Stimulated activated CD4-positive, alpha-beta T cell treated with anti-CD3 and anti-CD28 coated beads, Interleukin-4, amount 100 ng/mL, for 1 hour (primary cell): ENCODE data around the gene SMARCE1.

Experiments used
- DNase-seq: peaks from one replicate; pipeline ENCODE4 v3.0.0-alpha.2; 2020

SMARCE1 gene

DNA sequence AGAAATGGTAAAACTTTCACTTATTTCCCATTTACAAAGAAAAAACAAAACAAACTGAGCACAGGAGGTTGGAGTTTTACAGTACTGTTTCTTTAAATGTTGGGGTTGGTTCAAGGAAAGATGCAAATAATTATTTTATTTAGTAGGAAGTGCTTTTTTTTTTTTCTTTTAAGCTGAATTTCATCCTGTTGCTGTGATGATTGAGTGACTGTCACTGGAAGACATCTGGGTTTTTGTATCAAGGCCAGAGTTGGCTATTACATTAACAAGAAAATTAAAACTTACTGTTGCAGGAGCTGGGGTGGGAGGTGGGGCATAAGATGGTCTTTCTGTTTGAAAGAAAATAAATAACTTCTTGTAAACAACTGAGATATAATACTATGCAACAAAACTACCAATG is 2.3 kb downstream of the SMARCE1 start:
- no peak for DNase-seq

DNA sequence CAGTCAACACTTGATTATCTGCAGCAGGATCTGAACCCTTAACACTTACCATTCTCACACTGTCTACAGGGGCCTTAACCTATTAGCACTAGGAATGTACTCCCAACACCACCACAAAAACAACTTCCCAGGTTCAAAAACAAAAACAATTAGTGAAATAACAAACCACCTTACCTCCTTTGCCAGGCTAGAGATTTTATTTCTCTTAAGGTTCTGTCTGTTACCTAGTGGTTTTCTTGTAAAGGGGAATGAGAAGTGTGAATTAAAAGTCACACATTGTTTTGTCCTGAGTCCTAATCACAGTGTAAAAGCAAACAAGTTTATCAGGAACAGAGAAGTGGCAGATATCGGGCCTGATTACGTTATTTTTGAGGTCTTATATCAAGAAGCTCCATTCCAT is 9.7 kb downstream of the SMARCE1 start:
- no peak for DNase-seq

DNA sequence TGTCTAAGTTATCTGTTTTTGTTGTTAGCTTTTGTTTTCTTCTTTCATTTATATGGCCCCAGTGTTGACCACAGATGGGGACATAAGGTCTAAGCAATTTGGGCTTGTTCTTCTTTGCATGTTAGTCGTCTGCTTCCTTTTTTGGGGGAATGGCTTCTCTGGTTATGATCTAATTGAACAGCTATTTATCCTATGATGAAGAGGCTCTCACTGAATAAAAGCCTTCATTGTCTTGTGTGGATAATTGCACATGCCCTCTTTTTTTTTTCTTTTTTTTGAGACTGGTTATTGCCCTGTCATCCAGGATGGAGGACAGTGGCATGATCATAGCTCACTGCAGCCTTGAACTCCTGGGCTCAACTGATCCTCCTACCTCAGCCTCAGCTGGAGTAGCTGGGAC is 13.7 kb downstream of the SMARCE1 start:
- DNase-seq = no peak

DNA sequence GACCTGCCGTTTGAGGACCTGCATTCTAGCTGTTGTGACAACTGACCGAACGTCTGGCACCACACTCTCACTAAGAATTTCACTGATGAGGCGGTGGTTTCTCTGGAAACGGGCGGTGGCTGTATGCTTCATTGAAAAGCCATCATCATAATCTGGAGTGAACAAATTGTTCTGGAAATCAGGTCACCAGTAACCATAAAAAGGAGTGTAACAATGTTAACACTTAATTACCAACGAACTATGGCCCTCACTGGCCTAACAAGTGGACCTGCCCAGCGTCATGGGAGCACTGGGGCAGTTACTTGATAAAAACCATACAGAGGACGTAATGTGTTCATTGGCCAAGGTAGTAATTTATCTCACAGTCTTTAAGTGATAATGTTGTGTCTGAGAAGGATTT is 15.4 kb downstream of the SMARCE1 start:
- DNase-seq = no peak

DNA sequence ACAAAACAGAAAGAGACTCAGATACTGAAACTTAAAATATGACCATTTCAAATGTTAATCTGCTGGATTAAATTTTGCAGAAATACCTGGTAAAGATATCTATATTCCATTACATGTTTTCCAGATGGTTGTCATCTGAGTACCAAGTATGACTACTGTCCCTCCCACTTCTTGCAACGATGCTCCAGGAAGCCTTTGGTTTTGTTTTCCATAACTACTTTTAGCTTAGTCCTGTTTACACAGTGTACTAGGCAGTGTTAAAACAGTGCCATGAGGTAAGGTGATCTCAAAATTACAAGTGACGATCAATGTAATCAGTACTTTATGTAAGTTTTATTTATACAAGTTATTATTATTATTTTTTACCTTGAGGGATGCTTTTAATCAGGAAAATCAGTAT is 17.8 kb downstream of the SMARCE1 start:
- no peak for DNase-seq

DNA sequence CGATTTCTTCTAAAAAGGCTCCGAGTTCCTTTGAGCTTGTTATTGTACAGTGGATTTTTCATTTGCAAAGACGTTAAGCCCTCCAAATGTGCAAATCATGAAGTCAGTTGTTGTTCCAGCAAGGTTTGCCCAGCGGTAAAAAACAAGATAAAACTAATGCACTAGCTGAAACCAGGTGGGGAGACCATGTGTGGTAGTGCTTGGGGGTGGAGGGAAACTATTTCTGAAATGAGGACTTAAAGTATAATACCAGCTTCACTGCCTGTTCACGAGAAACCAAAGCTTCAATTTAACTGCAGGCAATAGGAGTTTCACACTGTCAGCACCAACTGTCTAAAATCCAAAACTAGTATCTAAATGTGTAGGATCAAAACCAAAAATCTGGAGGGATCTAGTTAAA is 22.3 kb downstream of the SMARCE1 start:
- DNase-seq = no peak

DNA sequence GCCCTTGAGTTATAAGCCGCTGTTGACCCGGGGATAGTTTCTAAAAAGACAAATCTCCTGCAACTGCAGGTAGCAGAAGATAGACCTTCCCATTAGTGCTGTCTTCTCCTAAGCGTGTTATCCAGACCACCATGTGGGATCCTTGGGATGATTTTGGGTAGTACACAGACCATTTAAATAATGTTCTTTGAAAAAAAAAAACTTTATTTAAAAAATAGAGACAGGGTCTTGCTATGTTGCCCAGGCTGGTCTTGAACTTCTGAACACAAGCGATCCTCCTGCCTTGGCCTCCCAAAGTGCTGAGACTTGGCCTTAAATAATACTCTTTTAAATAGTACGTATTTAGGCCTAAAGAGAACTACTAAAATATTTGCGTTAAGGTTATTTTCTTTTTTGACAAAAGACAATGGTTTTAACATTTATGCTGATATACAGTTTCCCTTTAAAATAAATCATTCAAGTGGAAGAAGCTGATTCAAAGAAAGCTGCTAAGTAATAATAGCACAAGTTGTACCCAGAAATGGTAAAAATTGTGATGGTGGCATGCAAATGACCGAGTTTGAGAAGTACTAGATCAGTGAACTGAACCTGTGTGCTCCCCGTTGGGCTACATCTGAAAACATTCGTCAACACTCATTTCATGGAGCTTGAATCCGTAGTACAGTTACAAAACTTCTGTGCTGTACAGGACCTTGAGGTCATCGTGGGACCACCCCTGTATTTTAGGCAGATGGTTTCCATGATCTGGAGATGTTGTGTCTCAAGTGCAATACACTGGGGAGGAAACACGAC is 24.0 kb downstream of the SMARCE1 start:
- DNase-seq = no peak

DNA sequence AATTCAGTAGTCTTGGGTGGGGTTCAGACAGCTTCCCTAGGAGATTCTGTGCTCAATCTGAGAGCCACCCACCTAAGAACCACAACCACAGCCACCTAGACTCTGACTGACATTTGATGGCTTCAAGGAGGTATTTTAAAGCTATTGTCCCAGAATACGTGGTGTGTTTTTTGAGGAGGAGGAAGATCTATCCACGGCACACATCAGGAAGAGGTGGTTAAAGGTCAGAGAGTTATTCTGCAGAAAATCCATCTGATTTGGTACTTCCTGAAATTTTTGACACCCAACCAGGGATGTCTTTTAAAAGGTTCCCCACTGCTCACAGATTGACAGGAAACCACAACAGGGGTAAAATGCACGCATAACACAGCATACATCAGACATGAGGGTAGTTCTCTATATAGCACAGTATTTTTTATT is 25.1 kb downstream of the SMARCE1 start:
- DNase-seq = no peak

DNA sequence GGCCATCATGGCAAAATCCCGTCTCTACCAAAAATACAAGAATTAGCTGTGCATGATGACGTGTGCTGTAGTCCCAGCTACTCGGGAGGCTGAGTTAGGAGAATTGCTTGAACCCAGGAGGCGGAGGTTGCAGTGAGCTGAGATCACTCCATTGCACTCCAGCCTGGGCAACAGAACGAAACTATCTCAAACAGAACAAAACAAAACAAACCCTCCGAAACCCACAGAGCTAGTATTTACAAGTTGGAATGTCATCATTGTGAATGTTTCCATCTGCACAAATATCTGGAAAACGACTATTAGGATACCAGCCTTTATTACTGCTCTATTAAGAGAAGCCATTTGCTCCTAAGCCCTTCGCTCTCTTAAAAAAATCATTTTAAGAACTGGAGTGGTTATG is 26.0 kb downstream of the SMARCE1 start:
- DNase-seq = no peak

DNA sequence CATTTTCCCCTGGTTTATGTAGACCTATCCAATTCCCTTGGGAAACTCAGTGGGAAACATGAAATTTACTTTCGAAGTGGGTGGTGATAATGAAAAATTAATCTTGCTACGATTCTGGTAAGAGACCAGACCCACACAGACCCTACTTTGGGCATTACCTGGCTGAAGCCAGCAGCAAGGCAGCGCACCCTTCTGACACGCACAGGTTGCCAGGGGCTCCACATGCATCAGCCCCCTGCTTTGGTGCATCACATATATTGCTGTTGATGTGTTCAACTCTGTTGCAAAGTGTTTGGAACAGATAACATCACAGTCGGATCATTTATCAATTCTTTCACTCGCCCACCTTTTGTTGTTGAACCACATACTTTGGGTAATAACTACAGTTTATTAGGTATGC is 26.6 kb downstream of the SMARCE1 start:
- DNase-seq = no peak

DNA sequence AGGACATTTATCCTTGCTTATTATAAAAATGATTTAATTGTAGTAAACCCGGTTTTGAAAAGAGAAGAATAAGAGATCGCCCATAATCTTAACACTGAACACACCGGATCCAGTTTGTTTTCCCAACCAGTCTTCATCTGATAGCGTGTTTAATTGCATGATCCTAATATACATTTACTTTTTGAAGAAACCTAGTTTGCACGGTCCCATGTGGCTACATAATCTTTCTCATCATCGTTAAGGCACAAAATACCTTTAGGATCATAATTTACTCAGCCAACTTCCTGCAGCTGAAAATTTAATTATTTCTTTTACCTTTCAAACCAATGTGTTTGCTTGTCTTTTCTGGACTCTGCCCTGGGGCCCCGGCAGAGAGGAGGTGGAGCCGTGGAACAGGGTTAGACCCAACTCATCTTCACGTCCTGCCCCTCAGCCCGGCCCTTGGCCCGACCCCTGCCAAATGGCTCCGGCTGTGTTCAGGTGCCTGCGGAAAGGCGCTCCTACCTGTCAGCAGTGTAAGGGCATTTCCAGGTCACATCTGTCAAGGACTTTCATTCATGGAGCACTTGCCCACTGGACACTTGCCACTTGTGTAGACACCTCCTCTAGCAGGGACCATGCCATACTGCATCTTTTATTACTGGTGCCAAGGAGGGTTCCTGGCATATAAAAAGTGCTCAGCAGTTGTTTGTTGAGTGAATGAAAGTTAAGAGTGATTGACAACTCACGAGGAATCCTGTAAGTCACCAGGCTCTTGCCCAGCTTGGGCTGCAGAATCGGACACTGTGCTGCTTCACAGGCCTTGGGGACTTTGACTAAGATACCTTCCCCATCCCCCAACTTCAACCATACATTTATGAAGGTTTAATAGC is 28.6 kb downstream of the SMARCE1 start:
- DNase-seq = no peak

DNA sequence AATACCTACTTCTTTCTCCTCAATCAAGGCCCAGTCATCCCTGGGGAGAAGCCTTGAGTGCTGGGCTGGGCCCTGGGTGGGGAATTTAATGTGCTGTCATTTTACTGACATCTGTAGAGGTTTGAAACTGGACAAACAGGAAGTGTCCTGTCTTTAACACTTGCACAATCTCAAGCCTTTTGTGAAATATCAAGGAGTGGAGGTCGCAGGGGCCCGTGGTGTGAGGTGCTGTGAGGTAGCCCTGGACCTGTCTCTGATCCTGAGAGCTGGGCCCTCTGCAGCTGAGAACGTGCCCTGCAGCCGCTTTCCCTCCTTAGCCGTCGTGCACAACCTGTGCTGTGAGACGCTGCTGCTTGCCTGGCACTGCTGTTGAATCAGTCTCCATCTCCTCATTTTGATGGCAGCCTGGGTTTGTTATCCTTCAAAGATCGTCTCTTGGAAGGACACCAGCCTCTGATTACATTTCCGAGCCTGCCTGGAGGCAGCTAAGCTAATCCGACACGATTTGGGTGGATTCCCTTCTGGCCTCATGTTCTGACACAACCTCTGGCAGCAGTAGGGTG is 29.9 kb downstream of the SMARCE1 start:
- no peak for DNase-seq

DNA sequence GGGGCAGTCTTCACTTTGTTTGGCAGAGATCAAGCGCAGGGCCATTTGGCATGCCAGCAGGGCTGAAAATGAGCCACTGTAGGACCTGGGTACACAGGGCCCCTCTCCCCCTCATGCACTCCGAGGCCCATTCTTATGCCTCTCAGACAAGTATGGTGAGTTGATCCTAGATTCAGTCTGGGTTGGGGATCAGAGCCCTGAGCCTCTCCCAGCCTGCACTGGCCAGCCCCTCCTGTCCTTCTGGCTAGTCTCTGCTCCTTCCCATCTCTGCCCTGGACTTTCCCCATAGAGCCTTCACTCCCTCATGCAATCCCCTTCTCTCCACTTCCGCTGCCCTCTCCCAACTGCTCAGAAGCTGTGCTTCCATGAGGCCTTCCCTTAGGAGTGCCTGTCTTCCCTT is 31.0 kb downstream of the SMARCE1 start:
- DNase-seq = no peak

DNA sequence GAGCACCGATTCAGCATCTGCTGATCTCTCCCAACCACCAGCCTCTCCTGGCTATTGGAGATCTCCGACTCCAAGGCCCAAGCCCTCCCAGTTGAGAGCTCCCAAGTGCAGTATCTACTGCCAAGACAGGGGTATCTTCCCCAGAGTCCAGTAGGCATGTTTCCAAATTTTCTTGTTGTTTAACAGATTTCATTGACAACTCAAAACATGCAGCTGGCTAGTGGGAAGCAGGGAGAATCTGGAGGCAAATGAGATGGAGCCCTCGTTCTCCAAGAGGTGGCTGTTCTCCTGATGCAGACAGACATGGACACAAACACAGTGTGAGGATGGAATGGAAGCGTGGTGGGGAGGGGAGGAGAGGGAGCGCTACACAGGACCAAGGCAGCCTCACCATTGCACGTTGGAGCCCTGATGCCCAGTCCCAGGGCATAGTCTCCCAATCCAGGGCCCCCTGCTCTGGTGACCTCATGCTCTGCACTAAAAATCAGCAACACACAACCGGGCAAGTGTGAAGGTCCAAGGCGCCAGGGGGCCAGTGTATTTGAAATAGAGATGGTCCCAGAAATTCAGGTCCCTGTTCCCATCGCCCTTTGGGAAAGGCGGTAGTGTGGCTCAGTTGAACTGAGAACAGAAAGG is 31.7 kb downstream of the SMARCE1 start:
- DNase-seq = no peak

DNA sequence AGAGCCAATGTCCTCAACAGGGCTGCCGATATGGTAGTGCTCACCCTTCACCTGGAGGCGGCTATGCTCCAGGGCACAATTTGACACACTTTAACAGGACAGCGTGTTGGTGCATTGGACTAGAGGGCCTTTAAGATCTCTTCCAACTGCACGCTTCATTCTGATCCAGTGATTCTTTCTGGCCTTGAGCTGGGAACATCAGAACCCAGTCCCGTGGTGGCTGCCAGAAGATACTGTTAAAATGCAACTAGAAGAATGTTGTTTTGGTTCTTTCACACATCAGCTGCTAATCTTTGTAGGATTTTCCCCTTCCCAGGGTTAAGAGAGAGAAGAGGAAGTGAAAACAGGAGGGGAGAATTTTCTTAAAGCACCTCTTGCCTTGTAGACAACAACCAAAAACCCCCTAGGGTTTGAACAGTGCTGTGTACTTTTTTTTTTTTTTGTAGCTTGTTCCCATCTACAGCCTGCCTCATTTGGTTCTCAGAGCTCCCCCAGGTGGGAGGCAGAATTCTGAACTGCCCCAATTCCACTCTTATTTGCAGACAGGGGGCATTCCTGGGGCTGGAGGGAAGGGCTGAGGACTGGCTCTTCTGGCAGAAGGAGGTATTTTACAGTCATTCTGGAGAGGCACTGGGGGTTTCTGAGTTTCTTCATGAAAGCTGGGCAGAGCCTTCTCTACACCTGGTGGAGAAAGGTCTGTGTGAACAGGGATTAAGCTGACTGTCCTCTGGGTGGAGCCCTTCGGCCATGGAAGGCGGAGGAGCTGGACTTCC is 32.4 kb downstream of the SMARCE1 start:
- peak; percentile 48 for DNase-seq

DNA sequence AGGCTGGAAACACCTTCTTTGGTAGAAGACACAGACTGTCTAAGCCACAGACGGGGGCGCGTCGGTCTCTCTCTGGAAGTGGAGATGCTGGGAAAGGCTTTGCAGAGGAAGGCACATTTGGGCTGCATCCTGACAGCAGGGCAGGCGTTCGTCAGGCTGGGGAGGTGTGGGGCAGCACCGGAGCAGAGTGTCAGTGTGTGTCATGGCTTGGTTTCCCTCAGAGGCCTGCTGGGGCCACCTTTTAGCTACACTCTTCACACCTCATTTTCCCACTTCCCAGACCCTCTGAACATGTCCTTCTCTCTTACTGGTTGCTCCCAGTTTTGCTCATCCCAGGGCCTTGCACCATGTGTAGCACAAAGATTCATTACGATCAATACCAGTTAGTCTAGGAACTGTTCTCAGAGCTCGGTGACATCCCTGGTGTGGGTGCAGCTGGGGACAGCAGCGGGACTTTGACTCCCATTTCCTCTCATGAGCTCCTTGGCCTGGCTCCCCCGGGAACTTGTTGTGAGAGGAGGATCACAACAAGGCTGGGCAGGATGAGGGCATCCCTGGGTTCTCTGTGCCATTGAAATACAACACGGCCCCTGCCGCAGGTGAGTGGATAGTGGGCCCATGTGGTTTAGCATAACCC is 33.1 kb downstream of the SMARCE1 start:
- no peak for DNase-seq

DNA sequence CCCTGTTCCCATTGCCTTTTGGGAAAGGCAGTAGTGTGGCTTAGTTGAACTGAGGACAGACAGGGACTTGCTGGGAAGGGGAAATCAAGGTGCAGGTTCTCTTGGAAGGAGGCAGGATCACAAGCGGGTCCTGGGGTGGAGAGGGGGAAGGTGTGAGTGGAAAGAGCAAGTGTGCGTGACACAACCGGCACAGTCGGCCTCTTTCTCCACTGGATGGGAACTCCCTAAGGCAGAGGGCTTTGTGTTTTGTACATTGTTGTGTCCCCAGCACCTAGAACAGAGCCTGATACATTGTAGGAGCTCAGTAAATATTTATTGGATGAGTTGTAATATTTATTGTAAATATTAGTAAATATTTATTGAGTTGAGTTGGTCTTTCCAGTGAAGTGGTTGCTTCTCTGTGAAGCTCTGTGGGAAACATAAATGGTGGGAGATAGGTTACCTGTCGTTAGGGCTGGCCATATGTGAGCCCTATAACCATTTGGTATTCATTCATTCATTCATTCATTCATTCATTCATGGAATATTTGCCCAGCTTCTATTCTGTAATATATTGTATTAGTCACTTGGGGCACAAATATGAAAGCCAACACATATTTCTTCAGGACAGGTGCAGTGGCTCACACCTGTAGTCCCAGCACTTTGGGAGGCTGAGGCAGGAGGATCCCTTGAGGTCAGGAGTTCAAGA is 34.0 kb downstream of the SMARCE1 start:
- DNase-seq = no peak

DNA sequence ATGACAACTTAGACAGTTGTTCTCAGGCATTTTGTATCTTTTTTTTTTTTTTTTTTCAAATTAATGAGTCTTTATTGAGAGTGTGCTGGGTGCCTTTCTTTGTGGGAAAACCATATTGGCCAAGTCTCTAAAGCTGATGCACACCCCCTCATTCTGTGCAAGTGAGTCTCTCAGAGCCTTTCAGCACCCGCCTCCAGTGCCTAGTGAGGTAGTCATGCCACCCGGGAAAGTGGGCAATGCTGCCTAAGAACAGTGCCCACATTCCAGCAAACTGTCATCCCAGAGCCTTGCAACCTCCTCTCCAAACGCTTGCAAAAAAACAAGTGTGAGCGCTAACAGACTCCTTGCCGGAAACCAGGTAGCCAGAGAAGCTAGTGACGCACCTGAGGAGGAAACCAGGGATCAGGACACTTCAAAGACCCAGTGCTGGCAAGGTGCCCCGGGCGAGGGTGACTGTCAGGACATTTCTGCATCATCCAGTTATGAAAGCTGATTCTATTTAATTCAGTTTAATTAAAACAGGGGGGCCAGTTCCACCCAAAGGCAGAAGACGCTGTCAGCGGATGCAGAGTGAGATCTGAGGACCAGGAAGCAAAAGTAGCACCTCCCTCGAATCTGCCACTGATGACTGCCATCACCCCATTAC is 34.9 kb downstream of the SMARCE1 start:
- DNase-seq = peak; percentile 73

DNA sequence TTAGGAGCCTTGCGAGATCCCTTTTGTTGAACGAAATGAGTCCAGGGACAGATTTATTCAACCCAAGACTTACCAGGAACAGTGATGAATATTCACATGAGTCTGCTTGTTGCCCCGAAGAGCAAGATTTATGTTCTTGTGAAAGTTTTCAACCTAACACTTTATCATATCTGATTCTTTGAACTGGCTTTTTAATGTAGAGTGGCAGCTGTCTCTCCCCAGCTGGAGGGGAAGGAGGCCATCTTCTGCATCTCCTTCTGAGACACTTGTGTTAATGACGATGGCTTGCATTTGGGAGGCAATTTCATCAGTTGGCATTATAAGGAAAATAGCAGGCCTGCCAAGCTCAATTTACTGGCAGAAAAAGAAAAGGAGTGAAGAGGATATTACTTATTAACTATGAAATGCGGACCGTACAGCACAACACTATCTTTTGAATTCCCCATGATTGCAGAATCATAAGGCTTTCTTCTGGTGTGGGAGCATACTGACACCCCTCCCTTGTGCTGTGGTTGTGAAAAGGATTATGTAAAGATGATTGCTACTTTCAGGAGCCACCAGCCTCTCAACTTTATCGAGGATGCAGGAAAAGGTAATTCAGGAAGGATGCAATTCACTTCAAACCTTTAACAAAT is 35.7 kb downstream of the SMARCE1 start:
- no peak for DNase-seq

DNA sequence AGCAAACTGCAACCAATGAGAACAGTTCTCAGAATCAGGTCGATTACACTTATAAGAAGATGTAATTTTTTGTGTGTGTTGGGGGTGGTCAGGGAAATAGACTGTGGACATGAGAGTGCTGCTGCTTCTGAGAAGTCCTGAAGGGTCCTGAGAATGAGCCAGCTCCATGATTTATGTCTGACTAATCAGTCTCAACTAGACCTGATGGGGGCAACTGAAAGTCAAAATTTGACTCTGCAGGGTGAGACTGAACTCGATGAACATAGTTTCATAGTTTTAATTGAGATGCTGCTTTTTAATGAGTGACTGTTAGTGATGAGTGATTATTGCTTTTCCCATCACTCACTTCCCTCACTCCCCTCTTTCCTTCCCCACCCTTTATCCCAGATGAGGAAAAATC is 37.3 kb downstream of the SMARCE1 start:
- no peak for DNase-seq
